Stimulated activated memory B cell treated with anti-CD40 and anti-IgM and Interleukin-4, amounts not matched to agents 10 μg/mL and 1 μg/mL and 100 μg/mL, for 72 hours (primary cell): ENCODE results near the gene ACLY.
A peak's percentile ranks its signal among the peaks of the same experiment; 100 is the strongest.
"Not testable (repeated sequence)": the region's sequence is repeated elsewhere in the genome, so short reads cannot be mapped to it uniquely, and the experiment has no call there.

Experiments used
- ATAC-seq: fragments of 150-1000 bp; cut with Tn5 transposase; 2 replicates; pipeline ENCODE4 v1.10.0; 2021
- H3K27ac Mint-ChIP-seq: one replicate; pipeline ENCODE4 v1.8.0; 2022; ENCODE audit warnings: mild to moderate bottlenecking, mixed read lengths
- H3K27me3 Mint-ChIP-seq: one replicate; pipeline ENCODE4 v1.8.0; 2022; ENCODE audit warnings: mixed read lengths
- H3K36me3 Mint-ChIP-seq: one replicate; pipeline ENCODE4 v1.8.0; 2022; ENCODE audit warnings: mixed read lengths
- H3K4me1 Mint-ChIP-seq: one replicate; pipeline ENCODE4 v1.8.0; 2022; ENCODE audit warnings: mixed read lengths
- H3K4me3 Mint-ChIP-seq: one replicate; pipeline ENCODE4 v1.8.0; 2022; ENCODE audit warnings: mild to moderate bottlenecking, moderate library complexity, mixed read lengths
- H3K9me3 Mint-ChIP-seq: one replicate; pipeline ENCODE4 v1.8.0; 2022; ENCODE audit warnings: mixed read lengths

The ACLY gene

GRCh38 chr17:41948762-41949460, 30.2 kb upstream of the ACLY start:
- no peaks in the 10 kb centered on the region for H3K4me1 Mint-ChIP-seq

GRCh38 chr17:41944943-41945342, 26.2 kb upstream of the ACLY start:
- Mint-ChIP-seq H3K9me3 (no peaks in the 10 kb centered on the region), H3K27me3 (peaks cover 13% of the 10 kb centered on the region), H3K4me1 (no peaks in the 10 kb centered on the region), H3K4me3 (no peak overlapping the region), H3K36me3 (no peaks in the 10 kb centered on the region), H3K27ac (no peak overlapping the region)
- no peak for ATAC-seq

More at GRCh38 chr17:41948762-41949460, 30.2 kb upstream of the ACLY start:
- Mint-ChIP-seq H3K36me3 (no peaks in the 10 kb centered on the region), H3K9me3 (no peaks in the 10 kb centered on the region), H3K27ac (no peak overlapping the region), H3K27me3 (no peaks in the 10 kb centered on the region), H3K4me3 (no peak overlapping the region)
- ATAC-seq: no peak

- H3K27ac Mint-ChIP-seq: no peak overlapping the region
- H3K4me1 Mint-ChIP-seq: no peaks in the 10 kb centered on the region
- no peak for ATAC-seq
- no peaks in the 10 kb centered on the region for H3K36me3 Mint-ChIP-seq
- peaks cover 16% of the 10 kb centered on the region for H3K27me3 Mint-ChIP-seq
- no peak overlapping the region for H3K4me3 Mint-ChIP-seq
- H3K9me3 Mint-ChIP-seq: no peaks in the 10 kb centered on the region
Measured at GRCh38 chr17:41943492-41943891, 24.7 kb upstream of the ACLY start.

GRCh38 chr17:41942626-41943373, 24.0 kb upstream of the ACLY start:
- Mint-ChIP-seq H3K36me3 (no peaks in the 10 kb centered on the region), H3K4me3 (no peak overlapping the region), H3K9me3 (no peaks in the 10 kb centered on the region), H3K27ac (no peak overlapping the region), H3K27me3 (peaks cover 22% of the 10 kb centered on the region), H3K4me1 (no peaks in the 10 kb centered on the region)
- ATAC-seq: no peak

GRCh38 chr17:41941168-41941567, 22.4 kb upstream of the ACLY start:
- H3K4me3 Mint-ChIP-seq: no peak overlapping the region
- H3K27me3 Mint-ChIP-seq: peaks cover 22% of the 10 kb centered on the region
- no peaks in the 10 kb centered on the region for H3K9me3 Mint-ChIP-seq
- ATAC-seq: no peak
- no peak overlapping the region for H3K27ac Mint-ChIP-seq
- no peaks in the 10 kb centered on the region for H3K36me3 Mint-ChIP-seq
- no peaks in the 10 kb centered on the region for H3K4me1 Mint-ChIP-seq

- Mint-ChIP-seq H3K4me1 (no peaks in the 10 kb centered on the region), H3K27me3 (peaks cover 22% of the 10 kb centered on the region), H3K4me3 (no peak overlapping the region), H3K27ac (no peak overlapping the region), H3K9me3 (no peaks in the 10 kb centered on the region), H3K36me3 (no peaks in the 10 kb centered on the region)
- no peak for ATAC-seq
Measured at GRCh38 chr17:41939693-41940090, 20.9 kb upstream of the ACLY start.

GRCh38 chr17:41939044-41939692, 20.4 kb upstream of the ACLY start:
- no peaks in the 10 kb centered on the region for H3K9me3 Mint-ChIP-seq
- no peak overlapping the region for H3K4me3 Mint-ChIP-seq
- H3K27me3 Mint-ChIP-seq: peaks cover 22% of the 10 kb centered on the region
- H3K4me1 Mint-ChIP-seq: no peaks in the 10 kb centered on the region
- ATAC-seq: no peak
- H3K36me3 Mint-ChIP-seq: no peaks in the 10 kb centered on the region
- no peak overlapping the region for H3K27ac Mint-ChIP-seq

GRCh38 chr17:41937970-41938954, 19.5 kb upstream of the ACLY start:
- Mint-ChIP-seq H3K27ac (no peak overlapping the region), H3K4me3 (no peak overlapping the region), H3K4me1 (no peaks in the 10 kb centered on the region), H3K36me3 (no peaks in the 10 kb centered on the region), H3K9me3 (no peaks in the 10 kb centered on the region), H3K27me3 (peaks cover 22% of the 10 kb centered on the region)
- no peak for ATAC-seq

GRCh38 chr17:41935641-41936040, 16.9 kb upstream of the ACLY start:
- no peak for ATAC-seq
- Mint-ChIP-seq H3K27me3 (peaks cover 12% of the 10 kb centered on the region), H3K9me3 (no peaks in the 10 kb centered on the region), H3K4me1 (peaks cover 7% of the 10 kb centered on the region), H3K4me3 (no peak overlapping the region), H3K27ac (no peak overlapping the region), H3K36me3 (no peaks in the 10 kb centered on the region)

GRCh38 chr17:41932816-41933389, 14.2 kb upstream of the ACLY start:
- ATAC-seq: no peak
- H3K36me3 Mint-ChIP-seq: no peaks in the 10 kb centered on the region
- H3K27me3 Mint-ChIP-seq: no peaks in the 10 kb centered on the region
- H3K27ac Mint-ChIP-seq: peak overlapping the region; percentile 50
- H3K9me3 Mint-ChIP-seq: no peaks in the 10 kb centered on the region
- peaks cover 25% of the 10 kb centered on the region for H3K4me1 Mint-ChIP-seq
- no peak overlapping the region for H3K4me3 Mint-ChIP-seq

- not testable (repeated sequence) for H3K27me3 Mint-ChIP-seq, H3K9me3 Mint-ChIP-seq, H3K27ac Mint-ChIP-seq, ATAC-seq, H3K4me3 Mint-ChIP-seq, H3K36me3 Mint-ChIP-seq
- H3K4me1 Mint-ChIP-seq: peaks cover 25% of the 10 kb centered on the region
Measured at GRCh38 chr17:41931715-41932114, 13.0 kb upstream of the ACLY start.

- not testable (repeated sequence) for H3K27me3 Mint-ChIP-seq, H3K36me3 Mint-ChIP-seq, H3K9me3 Mint-ChIP-seq
- Mint-ChIP-seq H3K27ac (peak overlapping the region; percentile 91), H3K4me1 (peaks cover 25% of the 10 kb centered on the region), H3K4me3 (peak overlapping the region; percentile 98)
- peak; percentile 67 for ATAC-seq
Measured at GRCh38 chr17:41930833-41931156, 12.0 kb upstream of the ACLY start.

- ATAC-seq: peak; percentile 99
- Mint-ChIP-seq H3K4me3 (peak within 1 kb of the TSS; percentile 98), H3K36me3 (no peaks in the 10 kb centered on the region), H3K9me3 (no peaks in the 10 kb centered on the region), H3K27me3 (no peaks in the 10 kb centered on the region), H3K27ac (peak within 1 kb of the TSS; percentile 91), H3K4me1 (peaks cover 25% of the 10 kb centered on the region)
Measured at GRCh38 chr17:41930009-41930832, 11.5 kb upstream of the ACLY start, which contains the start of gene ODAD4. Gene ODAD4, plus strand, starts transcription at chr17:41930617. Its CDS starts 107 bp downstream, at chr17:41930724.

GRCh38 chr17:41928693-41929251, 10.0 kb upstream of the ACLY start:
- Mint-ChIP-seq H3K4me3 (no peak overlapping the region), H3K4me1 (peaks cover 25% of the 10 kb centered on the region), H3K36me3 (no peaks in the 10 kb centered on the region), H3K9me3 (no peaks in the 10 kb centered on the region), H3K27me3 (no peaks in the 10 kb centered on the region), H3K27ac (peak overlapping the region; percentile 91)
- no peak for ATAC-seq
